Left ventricle myocardium inferior (tissue), 1 donor: ENCODE measurements around the gene SYCE3. TPM values are rescaled to one million over a fixed set of nuclear protein-coding genes. Genes with fewer than 3 reads are reported as not detected.
A peak's percentile ranks its signal among the peaks of the same experiment; 100 is the strongest.

Source experiments
- DNase-seq: peaks from one replicate; pipeline ENCODE4 v3.0.0-alpha.2; 2020
- H3K27ac ChIP-seq: fragments of 200-600 bp; replicated peaks from 2 replicates; pipeline ENCODE4 v1.8.0; 2021
- H3K27me3 ChIP-seq: fragments of 200-600 bp; 2 replicates; pipeline ENCODE4 v1.8.0; 2021; ENCODE audit warnings: low read depth
- H3K36me3 ChIP-seq: fragments of 200-600 bp; 2 replicates; pipeline ENCODE4 v1.8.0; 2021
- H3K4me1 ChIP-seq: fragments of 200-600 bp; 2 replicates; pipeline ENCODE4 v1.8.0; 2021
- H3K4me3 ChIP-seq: fragments of 200-600 bp; 2 replicates; pipeline ENCODE4 v1.8.0; 2021; ENCODE audit warnings: mild to moderate bottlenecking, moderate library complexity
- H3K9me3 ChIP-seq: fragments of 200-600 bp; replicated peaks from 2 replicates; pipeline ENCODE4 v1.8.0; 2021
- intact Hi-C: fragments of 100-400 bp; cut with micrococcal nuclease; formaldehyde crosslinking; loops from one replicate; pipeline ENCODE4 v1.11.0; 2022
- total RNA-seq: library from RNA; stranded (reverse); fragmentation: NEBNext Ultra II Directional; extraction: Animal tissue kit (Norgen Biotek cat#: 25700); gene quantifications from one replicate; pipeline ENCODE4 v1.2.1, GENCODE V29; 2021
- TF ChIP-seq, protein P1 (sequence below): fragments of 200-600 bp; IDR thresholded peaks from 2 replicates; pipeline ENCODE4 v1.8.0; 2021; ENCODE audit warnings: antibody characterized with exemption, mild to moderate bottlenecking, borderline replicate concordance
- donor health status: DM: no; HTN: yes; CAD: no; lungs with severe emphysema.

SYCE3 gene
- total RNA-seq, 1 donor from 2014 or later, result not detected

DNA sequence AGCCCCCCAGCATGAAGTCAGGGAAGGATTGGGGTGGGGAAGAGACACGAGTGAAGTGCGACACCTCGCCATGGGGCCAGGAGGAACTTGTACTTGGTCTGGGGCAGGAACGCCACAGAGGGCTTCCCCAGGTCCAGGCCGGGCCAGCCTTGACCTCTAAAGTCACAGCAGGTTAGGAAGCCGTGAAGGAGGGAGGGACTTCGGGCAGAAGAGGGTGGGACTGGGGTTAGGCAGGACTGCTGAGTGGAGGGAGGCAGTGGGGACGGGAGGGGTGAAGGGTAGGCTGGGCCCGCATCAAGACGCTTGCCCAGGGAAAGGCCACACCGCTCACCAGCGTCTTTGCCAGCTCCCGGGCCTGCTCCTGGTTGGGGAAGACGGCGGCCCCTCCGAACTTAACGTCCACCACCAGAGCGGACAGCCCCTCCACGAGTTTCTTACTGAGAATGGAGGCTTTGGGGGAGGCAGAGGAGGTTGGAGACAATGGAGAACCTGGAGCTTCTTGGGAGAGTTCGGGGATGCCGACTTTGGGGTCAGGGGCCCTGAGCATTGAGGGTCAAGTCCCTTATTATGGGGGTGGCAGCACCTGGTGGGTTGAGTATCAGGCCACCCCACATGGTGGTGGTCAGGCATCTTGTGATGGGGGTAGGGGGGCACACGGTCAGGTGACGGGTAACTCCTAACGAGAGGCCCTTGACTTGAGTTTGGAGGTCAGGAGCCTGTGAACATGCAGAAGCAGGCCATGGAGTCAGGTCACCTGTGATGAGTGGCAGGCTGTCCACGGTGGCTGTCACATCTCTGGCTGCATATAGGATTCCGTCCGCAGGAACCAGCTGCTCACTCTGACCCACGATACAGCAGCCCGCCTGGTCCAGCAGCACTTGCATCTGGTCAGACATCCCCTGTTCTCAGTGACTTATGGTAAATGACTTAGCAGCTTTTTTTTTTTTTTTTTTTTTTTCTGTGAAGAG lies 35.6 kb downstream of the SYCE3 start:
- Histone ChIP-seq H3K27ac (peak overlapping the region; percentile 97), H3K27me3 (peaks cover 31% of the 10 kb centered on the region), H3K4me1 (peaks cover 85% of the 10 kb centered on the region), H3K9me3 (no peaks in the 10 kb centered on the region), H3K36me3 (peaks cover 20% of the 10 kb centered on the region), H3K4me3 (peak overlapping the region; percentile 79)
- intact Hi-C loops, result no loop called here
- DNase-seq, result peak; percentile 65
- TF ChIP-seq, protein P1, sequence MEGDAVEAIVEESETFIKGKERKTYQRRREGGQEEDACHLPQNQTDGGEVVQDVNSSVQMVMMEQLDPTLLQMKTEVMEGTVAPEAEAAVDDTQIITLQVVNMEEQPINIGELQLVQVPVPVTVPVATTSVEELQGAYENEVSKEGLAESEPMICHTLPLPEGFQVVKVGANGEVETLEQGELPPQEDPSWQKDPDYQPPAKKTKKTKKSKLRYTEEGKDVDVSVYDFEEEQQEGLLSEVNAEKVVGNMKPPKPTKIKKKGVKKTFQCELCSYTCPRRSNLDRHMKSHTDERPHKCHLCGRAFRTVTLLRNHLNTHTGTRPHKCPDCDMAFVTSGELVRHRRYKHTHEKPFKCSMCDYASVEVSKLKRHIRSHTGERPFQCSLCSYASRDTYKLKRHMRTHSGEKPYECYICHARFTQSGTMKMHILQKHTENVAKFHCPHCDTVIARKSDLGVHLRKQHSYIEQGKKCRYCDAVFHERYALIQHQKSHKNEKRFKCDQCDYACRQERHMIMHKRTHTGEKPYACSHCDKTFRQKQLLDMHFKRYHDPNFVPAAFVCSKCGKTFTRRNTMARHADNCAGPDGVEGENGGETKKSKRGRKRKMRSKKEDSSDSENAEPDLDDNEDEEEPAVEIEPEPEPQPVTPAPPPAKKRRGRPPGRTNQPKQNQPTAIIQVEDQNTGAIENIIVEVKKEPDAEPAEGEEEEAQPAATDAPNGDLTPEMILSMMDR, result no peak

DNA sequence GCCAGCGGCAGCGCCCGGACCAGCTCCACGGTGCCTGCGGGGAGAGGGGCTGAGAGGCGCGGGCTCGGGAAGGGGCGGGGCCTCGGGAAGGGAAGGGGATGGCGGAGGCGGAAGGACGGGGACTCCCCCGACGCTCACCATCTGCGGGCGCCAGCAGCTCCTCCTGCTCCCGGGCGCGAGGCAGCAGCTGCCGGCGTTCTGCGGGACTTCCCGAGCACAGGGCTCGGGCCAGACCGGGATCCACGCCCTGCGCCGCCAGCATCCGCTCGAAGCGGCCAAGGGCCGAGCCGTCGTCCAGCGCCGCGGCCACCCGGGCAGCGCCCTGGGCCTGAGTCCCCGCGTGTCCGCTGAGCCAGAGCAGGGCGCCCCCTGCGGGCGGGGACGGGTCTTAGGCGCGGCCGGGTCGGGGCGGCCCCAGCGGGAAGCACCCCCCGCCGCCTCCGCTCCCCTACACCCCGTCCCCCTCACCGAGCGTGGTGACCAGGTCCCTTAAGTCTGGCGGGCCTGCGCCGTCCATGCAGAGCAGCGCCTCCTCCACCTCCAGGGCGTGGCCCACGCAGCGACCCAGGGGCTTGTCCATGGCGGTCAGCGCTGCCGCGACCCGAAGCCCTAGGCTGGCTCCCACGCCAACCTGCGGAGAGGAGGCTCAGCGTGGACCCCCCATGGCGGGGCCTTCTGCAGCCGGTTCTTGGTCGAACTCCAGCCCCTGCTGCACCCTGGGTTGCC lies 36.4 kb downstream of the SYCE3 start:
- no peaks in the 10 kb centered on the region for H3K9me3 ChIP-seq
- H3K4me3 ChIP-seq, result peak overlapping the region; percentile 79
- H3K4me1 ChIP-seq, result peaks cover 77% of the 10 kb centered on the region
- intact Hi-C loops, result no loop called here
- peak; percentile 85 for DNase-seq
- peaks cover 29% of the 10 kb centered on the region for H3K36me3 ChIP-seq
- TF ChIP-seq, protein P1, result peak; percentile 76
- H3K27me3 ChIP-seq, result peaks cover 23% of the 10 kb centered on the region
- H3K27ac ChIP-seq, result peak overlapping the region; percentile 97

DNA sequence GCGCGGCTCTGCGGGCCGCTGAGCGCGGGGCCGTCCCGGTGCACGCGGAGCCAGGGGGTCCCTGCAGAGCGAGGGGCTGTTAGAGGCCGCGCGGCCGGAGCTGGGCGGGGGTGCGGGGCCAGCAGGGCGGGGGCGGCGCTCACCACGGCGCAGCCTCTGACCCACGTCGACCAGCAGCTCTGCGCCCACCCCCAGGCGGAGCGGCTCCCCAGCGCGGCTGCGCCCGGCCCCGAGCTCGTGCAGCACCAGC lies 36.9 kb downstream of the SYCE3 start:
- H3K27ac ChIP-seq, result peak overlapping the region; percentile 97
- peaks cover 33% of the 10 kb centered on the region for H3K36me3 ChIP-seq
- H3K9me3 ChIP-seq, result no peaks in the 10 kb centered on the region
- intact Hi-C loops, result no loop called here
- peaks cover 72% of the 10 kb centered on the region for H3K4me1 ChIP-seq
- peaks cover 18% of the 10 kb centered on the region for H3K27me3 ChIP-seq
- no peak for DNase-seq
- TF ChIP-seq, protein P1, result no peak
- peak overlapping the region; percentile 79 for H3K4me3 ChIP-seq

DNA sequence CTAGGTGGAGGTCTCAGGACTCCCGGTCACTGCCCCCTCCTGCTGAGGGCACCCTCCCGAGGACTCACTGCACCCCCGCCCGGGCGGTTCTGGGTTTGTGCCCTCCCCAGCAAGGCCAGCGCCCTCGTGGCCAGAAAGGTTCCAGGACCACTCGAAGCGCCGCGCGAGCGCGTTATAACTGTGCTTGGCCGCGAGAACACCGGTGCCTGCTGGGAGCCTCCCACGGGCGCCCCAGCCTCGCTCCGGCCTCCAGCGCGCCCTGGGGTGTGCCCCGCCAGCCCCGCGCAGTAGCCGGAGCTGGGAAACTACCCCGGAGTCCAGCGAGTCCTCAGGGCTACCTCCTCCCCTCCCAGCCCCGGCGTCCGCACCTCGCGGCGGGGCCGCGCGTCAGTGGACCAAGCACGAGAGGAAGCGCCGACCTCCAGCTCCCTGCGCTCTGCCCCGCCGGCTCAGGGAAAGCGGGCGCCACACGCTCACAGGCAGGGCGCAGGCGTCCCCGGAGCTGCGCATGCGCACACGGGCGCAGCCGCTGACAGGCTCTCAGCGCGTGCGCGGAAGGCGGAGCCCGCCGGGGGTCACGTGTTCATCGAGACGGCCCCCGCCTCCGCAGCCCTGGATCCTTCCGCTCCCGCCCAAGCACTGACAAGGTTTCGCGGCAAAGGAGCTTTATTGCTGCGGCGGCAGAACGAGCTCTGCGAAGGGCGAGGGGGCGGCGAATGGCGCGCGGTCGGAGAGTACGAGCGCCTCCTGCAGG lies 37.4 kb downstream of the SYCE3 start, which contains the start of gene SCO2:
TSS of gene SCO2 (minus strand) at position 495 of the 754 bp plus-strand sequence. CDS start 1,187 bp downstream, outside the sequence.
- H3K36me3 ChIP-seq, result peaks cover 37% of the 10 kb centered on the region

DNA sequence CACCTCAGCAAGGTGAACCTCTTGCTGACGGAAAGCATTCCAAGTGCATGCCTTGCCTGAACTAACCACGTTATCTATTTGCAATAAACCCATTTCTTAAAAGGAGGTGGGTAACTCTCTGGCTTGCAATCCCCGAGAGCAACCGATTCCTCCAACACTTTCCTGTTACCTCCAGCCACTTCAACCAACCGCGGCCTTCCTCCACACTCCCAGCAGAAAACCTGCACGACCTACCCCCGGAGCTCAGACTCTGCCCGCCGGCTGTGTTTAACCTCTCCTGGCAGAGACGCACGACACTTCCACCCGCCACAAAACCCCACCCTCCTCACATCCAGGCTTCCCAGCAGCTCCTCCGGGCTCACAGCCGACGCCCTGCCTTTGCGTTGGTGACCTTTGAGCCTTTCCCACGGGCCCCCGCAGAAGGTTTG lies 38.0 kb downstream of the SYCE3 start:
- intact Hi-C loops, result no loop called here
- Histone ChIP-seq H3K4me3 (peak overlapping the region; percentile 79), H3K4me1 (peaks cover 61% of the 10 kb centered on the region), H3K27me3 (peaks cover 7% of the 10 kb centered on the region), H3K36me3 (peaks cover 43% of the 10 kb centered on the region), H3K9me3 (no peaks in the 10 kb centered on the region), H3K27ac (peak overlapping the region; percentile 97)
- TF ChIP-seq, protein P1, result no peak
- no peak for DNase-seq

More for the DNA sequence above, 37.4 kb downstream of the SYCE3 start, which contains the start of gene SCO2:
- Histone ChIP-seq H3K27ac (peak within 1 kb of the TSS; percentile 97), H3K27me3 (peaks cover 13% of the 10 kb centered on the region), H3K4me1 (peaks cover 67% of the 10 kb centered on the region), H3K4me3 (peak within 1 kb of the TSS; percentile 79), H3K9me3 (no peaks in the 10 kb centered on the region)
- intact Hi-C loops, result no loop called here
- TF ChIP-seq, protein P1, result peak; percentile 43
- peak; percentile 97 for DNase-seq
